Epithelial cell of proximal tubule (primary cell): ENCODE results near the gene NIPBL. TPM values are rescaled to one million over a fixed set of nuclear protein-coding genes. Genes with fewer than 3 reads are reported as not detected.
"Not testable (repeated sequence)": the region's sequence is repeated elsewhere in the genome, so short reads cannot be mapped to it uniquely, and the experiment has no call there.

Source experiments
- DNase-seq: peaks from one replicate; pipeline ENCODE4 v3.0.0-alpha.2; 2011; ENCODE audit warnings: low read depth
- H3K4me3 ChIP-seq: 2 replicates; pipeline ENCODE4 v1.5.1; 2011; ENCODE audit warnings: low read depth, mild to moderate bottlenecking, low read length
- CTCF ChIP-seq: conservative IDR thresholded peaks from 2 replicates; pipeline ENCODE4 v1.5.1; 2012; ENCODE audit warnings: low read depth, mild to moderate bottlenecking, low read length
- total RNA-seq: library from RNA; depleted of rRNA; stranded (reverse); fragments of >200 nt; gene quantifications from 2 replicates; pipeline ENCODE4 v1.2.3, GENCODE V29; 2015

Gene NIPBL
- total RNA-seq, 1 donor from 2014 or later, result 6.9 TPM

GRCh38 chr5:36908544-36909260 is 32.1 kb downstream of the NIPBL start:
- H3K4me3 ChIP-seq, result no peak overlapping the region
- no peak for DNase-seq
- no peak for TF ChIP-seq CTCF

- DNase-seq, result no peak
- TF ChIP-seq CTCF, result no peak
- H3K4me3 ChIP-seq, result no peak overlapping the region
These were observed 39.1 kb downstream of the NIPBL start for GRCh38 chr5:36915653-36916052.

DNA sequence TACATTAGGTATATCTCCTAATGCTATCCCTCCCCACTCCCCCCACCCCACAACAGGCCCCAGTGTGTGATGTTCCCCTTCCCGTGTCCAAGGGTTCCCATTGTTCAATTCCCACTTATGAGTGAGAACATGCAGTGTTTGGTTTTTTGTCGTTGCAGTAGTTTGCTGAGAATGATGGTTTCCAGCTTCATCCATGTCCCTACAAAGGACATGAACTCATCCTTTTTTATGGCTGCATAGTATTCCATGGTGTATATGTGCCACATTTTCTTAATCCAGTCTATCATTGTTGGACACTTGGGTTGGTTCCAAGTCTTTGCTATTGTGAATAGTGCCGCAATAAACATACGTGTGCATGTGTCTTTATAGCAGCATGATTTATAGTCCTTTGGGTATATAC is 40.0 kb downstream of the NIPBL start:
- not testable (repeated sequence) for DNase-seq, H3K4me3 ChIP-seq

DNA sequence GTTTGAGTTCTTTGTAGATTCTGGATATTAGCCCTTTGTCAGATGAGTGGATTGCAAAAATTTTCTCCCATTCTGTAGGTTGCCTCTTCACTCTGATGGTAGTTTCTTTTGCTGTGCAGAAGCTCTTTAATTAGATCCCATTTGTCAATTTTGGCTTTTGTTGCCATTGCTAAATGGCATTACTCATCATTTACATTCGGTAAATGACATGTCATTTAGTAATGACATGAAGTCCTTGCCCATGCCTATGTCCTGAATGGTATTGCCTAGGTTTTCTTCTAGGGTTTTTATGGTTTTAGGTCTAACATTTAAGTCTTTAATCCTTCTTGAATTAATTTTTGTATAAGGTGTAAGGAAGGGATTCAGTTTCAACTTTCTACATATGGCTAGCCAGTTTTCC is 40.8 kb downstream of the NIPBL start:
- not testable (repeated sequence) for DNase-seq, H3K4me3 ChIP-seq

DNA sequence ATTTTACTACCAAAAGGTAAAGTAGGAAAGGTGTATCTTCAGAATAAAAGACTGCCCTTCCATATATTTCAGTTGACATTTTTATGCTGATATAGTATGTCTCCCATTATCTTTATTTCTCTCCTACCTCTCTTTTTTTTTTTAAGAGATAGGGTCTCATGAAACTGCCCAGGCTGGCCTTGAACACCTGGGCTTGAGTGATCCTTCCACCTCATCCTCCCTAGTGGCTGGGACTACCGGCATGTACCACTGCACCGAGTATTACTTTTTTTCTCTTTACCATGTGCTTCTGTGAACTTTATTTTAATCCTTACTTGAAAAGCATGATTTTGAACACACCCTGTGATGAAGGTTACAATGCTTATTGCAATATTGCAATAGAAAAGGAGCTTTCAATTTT is 42.7 kb downstream of the NIPBL start:
- H3K4me3 ChIP-seq, result no peak overlapping the region
- no peak for TF ChIP-seq CTCF

DNA sequence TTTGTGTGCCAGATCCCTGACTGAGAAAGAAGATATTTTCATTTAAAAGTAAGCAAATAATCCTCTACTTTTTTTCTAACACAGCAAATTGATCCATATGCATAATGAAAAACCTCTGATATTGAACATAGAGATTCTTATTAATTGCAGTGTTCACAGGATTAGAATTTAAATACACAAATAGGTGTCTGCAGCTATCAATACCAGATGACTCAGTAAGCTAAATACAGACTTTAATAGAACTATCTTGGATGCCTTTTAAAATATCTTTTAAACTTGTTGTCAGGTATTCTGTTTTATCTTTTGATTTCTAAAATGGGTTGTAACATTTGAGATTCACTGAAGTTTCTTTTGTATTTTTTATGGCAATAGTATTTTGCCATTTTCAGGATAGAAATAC is 43.1 kb downstream of the NIPBL start:
- no peak for TF ChIP-seq CTCF
- no peak overlapping the region for H3K4me3 ChIP-seq
- DNase-seq, result no peak

More for the DNA sequence above, 42.7 kb downstream of the NIPBL start:
- no peak for DNase-seq

DNA sequence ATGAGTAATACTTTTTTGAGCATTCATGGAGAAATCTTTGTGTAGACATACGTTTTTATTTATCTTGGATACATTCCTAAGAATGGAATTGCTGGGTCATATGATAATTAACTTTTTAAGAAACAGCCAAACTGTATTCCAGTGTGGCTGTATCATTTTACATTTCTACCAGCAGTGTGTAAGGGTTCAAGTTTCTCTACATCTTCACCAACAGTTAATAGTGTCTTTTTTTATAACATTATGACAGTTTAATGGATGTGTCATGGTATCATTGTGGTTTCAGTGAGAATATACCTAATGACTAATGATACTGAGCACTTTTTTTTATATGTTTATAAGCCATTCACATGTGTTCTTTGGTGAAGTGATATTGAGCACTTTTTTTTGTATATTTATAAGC is 52.4 kb downstream of the NIPBL start:
- DNase-seq, result no peak
- no peak overlapping the region for H3K4me3 ChIP-seq

DNA sequence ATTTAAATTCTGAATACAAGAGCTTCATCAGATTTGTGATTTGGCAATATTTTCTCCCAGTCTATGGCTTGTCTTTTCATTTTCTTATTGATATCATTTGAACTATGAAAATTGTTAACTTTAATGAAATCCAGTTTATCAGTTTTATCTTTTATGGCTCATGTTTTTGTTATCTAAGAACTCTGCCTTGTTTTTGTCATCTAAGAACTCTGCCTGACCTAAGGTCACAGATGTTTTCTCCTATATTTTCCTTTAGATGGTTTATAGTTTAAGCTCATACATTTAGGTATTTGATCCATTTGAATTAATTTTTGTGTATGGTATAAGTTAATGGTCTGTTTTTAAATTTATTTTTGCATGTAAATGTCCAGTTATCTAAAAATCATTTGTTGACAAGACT is 52.9 kb downstream of the NIPBL start:
- H3K4me3 ChIP-seq, result no peak overlapping the region
- no peak for TF ChIP-seq CTCF
- DNase-seq, result no peak

More for the DNA sequence above, 52.4 kb downstream of the NIPBL start:
- no peak for TF ChIP-seq CTCF
